Measurements from ENCODE around the gene MCM7. TPM values are rescaled to one million over a fixed set of nuclear protein-coding genes. Genes with fewer than 3 reads are reported as not detected.

The MCM7 gene
- total RNA-seq, 4 donors from 2014 or later: 28.9 to 41.0 (median 35.8) TPM

DNA sequence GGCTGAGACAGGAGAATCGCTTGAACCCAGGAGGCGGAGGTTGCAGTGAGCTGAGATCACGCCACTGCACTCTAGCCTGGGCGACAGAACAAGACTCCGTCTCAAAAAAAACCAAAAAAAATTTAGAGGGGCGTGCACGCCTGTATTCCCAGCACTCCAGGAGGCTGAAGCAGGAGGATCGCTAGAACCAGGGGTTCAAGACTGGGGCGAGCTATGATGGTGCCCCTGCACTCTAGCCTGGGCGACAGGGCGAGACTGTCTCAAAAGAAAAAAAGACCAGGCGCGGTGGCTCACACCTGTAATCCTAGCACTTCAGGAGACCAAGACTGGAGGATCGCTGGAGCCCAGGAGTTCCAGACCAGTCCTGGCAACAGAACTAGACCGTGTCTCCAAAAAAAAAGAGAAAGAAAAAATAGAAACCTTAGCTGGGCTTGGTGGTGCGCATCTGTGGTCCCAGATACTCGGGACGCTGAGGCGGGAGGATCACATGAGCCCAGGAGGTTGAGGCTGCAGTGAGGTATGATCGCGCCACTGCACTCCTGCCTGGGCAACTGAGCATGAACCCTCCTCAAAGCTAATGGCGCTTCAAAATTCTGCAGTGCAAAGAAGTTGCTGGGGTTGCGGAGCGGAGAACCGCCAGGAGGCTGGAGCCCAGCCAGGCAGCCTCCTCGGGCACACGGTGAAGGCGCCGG, 25.2 kb upstream of the MCM7 start:
- no peak for TF ChIP-seq POLR2A (IDR thresholded peaks at IDR 0.05)
- TF ChIP-seq EP300 (IDR thresholded peaks at IDR 0.05): no peak
- TF ChIP-seq, protein P1, sequence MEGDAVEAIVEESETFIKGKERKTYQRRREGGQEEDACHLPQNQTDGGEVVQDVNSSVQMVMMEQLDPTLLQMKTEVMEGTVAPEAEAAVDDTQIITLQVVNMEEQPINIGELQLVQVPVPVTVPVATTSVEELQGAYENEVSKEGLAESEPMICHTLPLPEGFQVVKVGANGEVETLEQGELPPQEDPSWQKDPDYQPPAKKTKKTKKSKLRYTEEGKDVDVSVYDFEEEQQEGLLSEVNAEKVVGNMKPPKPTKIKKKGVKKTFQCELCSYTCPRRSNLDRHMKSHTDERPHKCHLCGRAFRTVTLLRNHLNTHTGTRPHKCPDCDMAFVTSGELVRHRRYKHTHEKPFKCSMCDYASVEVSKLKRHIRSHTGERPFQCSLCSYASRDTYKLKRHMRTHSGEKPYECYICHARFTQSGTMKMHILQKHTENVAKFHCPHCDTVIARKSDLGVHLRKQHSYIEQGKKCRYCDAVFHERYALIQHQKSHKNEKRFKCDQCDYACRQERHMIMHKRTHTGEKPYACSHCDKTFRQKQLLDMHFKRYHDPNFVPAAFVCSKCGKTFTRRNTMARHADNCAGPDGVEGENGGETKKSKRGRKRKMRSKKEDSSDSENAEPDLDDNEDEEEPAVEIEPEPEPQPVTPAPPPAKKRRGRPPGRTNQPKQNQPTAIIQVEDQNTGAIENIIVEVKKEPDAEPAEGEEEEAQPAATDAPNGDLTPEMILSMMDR (IDR thresholded peaks at IDR 0.05): no peak
- Histone ChIP-seq H3K27me3 (no peaks in the 10 kb centered on the region), H3K9me3 (no peaks in the 10 kb centered on the region), H3K27ac (peak overlapping the region; percentile 80 to 99 (median 96)), H3K36me3 (peaks cover 0 to 34% (median 0%) of the 10 kb centered on the region in 3 donors), H3K4me1 (peaks cover 0 to 44% (median 19%) of the 10 kb centered on the region in 4 donors), H3K4me3 (peak overlapping the region; percentile 81 to 98 (median 90))
- 13 to 24% methylated on average over 22 to 29 of the region's 29 CpGs for WGBS, 2 donors
- no peak for DNase-seq (ENCODE audit: low spot score in 2 of 2)

GRCh38 chr7:100124301-100125230, 23.4 kb upstream of the MCM7 start:
- Histone ChIP-seq H3K36me3 (peaks cover 0 to 34% (median 0%) of the 10 kb centered on the region in 3 donors), H3K27ac (peak overlapping the region in 1 of 4 donors; percentile 25), H3K4me3 (no peak overlapping the region), H3K27me3 (no peaks in the 10 kb centered on the region), H3K4me1 (peaks cover 0 to 44% (median 24%) of the 10 kb centered on the region in 4 donors), H3K9me3 (no peaks in the 10 kb centered on the region)
- TF ChIP-seq EP300 (IDR thresholded peaks at IDR 0.05) (no peak), POLR2A (IDR thresholded peaks at IDR 0.05) (no peak)
- TF ChIP-seq, protein P1 (IDR thresholded peaks at IDR 0.05): no peak
- no peak for DNase-seq (ENCODE audit: low spot score in 2 of 2)
- WGBS, 2 donors: 71 to 77% methylated on average over 4 of the region's 4 CpGs

DNA sequence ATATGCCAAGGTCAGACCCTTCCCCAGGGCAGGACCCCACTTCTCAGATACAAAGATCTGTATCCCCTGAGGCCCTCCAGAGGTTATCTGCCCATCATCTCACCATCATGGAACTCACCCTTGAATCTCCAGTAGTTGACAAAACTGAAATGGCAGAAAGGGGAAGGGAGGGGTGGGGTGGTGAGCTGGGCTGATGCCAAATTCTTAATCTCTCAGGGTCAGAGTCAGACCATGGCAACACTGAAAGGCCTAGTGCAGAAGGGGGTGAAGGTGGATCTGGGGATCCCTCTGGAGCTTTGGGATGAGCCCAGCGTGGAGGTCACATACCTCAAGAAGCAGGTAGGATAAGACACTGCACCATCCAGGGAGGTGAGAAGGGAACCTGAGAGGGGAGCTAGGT, 21.4 kb upstream of the MCM7 start:
- TF ChIP-seq EP300 (IDR thresholded peaks at IDR 0.05) (no peak), POLR2A (IDR thresholded peaks at IDR 0.05) (no peak)
- TF ChIP-seq, protein P1 (IDR thresholded peaks at IDR 0.05): no peak
- Histone ChIP-seq H3K9me3 (no peaks in the 10 kb centered on the region), H3K27me3 (no peaks in the 10 kb centered on the region), H3K36me3 (peaks cover 0 to 34% (median 0%) of the 10 kb centered on the region in 3 donors), H3K27ac (no peak overlapping the region), H3K4me1 (peaks cover 0 to 46% (median 27%) of the 10 kb centered on the region in 4 donors), H3K4me3 (no peak overlapping the region)
- DNase-seq (ENCODE audit: low spot score in 2 of 2): no peak
- WGBS, 2 donors: 67 to 95% methylated on average over 1 of the region's 1 CpG

GRCh38 chr7:100122067-100122466, 20.9 kb upstream of the MCM7 start:
- Histone ChIP-seq H3K27ac (no peak overlapping the region), H3K4me3 (no peak overlapping the region), H3K36me3 (peaks cover 0 to 34% (median 0%) of the 10 kb centered on the region in 3 donors), H3K27me3 (no peaks in the 10 kb centered on the region), H3K4me1 (peaks cover 0 to 44% (median 26%) of the 10 kb centered on the region in 4 donors), H3K9me3 (no peaks in the 10 kb centered on the region)
- TF ChIP-seq EP300 (IDR thresholded peaks at IDR 0.05): no peak
- no peak for TF ChIP-seq POLR2A (IDR thresholded peaks at IDR 0.05)
- TF ChIP-seq, protein P1 (IDR thresholded peaks at IDR 0.05): no peak
- DNase-seq (ENCODE audit: low spot score in 2 of 2): no peak
- 44 to 63% methylated on average over 13 of the region's 13 CpGs for WGBS, 2 donors

All from tibial nerve (tissue), 4 donors.